ENCODE results near the gene UQCC2. TPM values are rescaled to one million over a fixed set of nuclear protein-coding genes. Genes with fewer than 3 reads are reported as not detected.
A peak's percentile ranks its signal among the peaks of the same experiment; 100 is the strongest.

UQCC2 gene
- total RNA-seq, 4 donors from 2014 or later = 21.1 to 74.7 (median 32.7) TPM

GRCh38 chr6:33744001-33744848 lies 32.7 kb upstream of the UQCC2 start:
- intact Hi-C loops (cut with DNase I) = no loop called here
- no peak for TF ChIP-seq POLR2A (IDR thresholded peaks at IDR 0.05)
- TF ChIP-seq, protein P1, sequence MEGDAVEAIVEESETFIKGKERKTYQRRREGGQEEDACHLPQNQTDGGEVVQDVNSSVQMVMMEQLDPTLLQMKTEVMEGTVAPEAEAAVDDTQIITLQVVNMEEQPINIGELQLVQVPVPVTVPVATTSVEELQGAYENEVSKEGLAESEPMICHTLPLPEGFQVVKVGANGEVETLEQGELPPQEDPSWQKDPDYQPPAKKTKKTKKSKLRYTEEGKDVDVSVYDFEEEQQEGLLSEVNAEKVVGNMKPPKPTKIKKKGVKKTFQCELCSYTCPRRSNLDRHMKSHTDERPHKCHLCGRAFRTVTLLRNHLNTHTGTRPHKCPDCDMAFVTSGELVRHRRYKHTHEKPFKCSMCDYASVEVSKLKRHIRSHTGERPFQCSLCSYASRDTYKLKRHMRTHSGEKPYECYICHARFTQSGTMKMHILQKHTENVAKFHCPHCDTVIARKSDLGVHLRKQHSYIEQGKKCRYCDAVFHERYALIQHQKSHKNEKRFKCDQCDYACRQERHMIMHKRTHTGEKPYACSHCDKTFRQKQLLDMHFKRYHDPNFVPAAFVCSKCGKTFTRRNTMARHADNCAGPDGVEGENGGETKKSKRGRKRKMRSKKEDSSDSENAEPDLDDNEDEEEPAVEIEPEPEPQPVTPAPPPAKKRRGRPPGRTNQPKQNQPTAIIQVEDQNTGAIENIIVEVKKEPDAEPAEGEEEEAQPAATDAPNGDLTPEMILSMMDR (IDR thresholded peaks at IDR 0.05) = peak; percentile 79 to 98 (median 91)
- H3K27ac ChIP-seq = peak overlapping the region; percentile 83 to 87 (median 84)
- DNase-seq = peak; percentile 76 to 80
- peaks cover 37 to 41% of the 10 kb centered on the region in 2 donors for H3K4me1 ChIP-seq
- no peak overlapping the region for H3K4me3 ChIP-seq (replicated peaks in 1 of 3)
- H3K27me3 ChIP-seq = no peaks in the 10 kb centered on the region
- no peaks in the 10 kb centered on the region for H3K9me3 ChIP-seq
- WGBS, 2 donors = 34 to 35% methylated on average over 9 to 11 of the region's 11 CpGs
- no peaks in the 10 kb centered on the region for H3K36me3 ChIP-seq

- 48 to 51% methylated on average over 7 of the region's 7 CpGs for WGBS, 2 donors
- Histone ChIP-seq H3K9me3 (no peaks in the 10 kb centered on the region), H3K4me3 (replicated peaks in 1 of 3) (no peak overlapping the region), H3K27me3 (no peaks in the 10 kb centered on the region), H3K4me1 (peaks cover 33 to 34% of the 10 kb centered on the region in 2 donors), H3K27ac (no peak overlapping the region), H3K36me3 (no peaks in the 10 kb centered on the region)
- intact Hi-C loops (cut with DNase I) = no loop called here
- TF ChIP-seq, protein P1 (IDR thresholded peaks at IDR 0.05) = no peak
- no peak for TF ChIP-seq POLR2A (IDR thresholded peaks at IDR 0.05)
- DNase-seq = peak; percentile 36 to 44
Observed at GRCh38 chr6:33742837-33743236, 31.3 kb upstream of the UQCC2 start.

DNA sequence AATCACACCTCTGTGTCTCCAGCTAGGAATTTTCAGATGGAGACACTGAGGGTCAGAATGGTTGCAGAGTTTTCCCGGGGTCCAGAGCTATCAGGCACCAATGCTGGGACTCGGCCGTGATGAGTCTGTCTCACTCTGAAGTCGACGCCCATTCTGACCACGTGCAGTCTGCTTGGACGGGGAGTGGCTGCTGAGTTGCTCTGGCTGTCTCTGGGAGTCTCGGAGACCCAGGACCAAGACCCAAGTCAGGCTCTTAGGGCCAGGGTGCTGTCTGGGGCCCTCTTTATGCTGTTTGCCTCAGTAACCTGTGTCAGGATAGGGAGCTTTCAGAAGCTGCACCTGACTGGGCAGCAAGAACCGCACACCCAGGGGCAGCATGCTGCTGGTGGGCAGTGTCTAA lies 30.6 kb upstream of the UQCC2 start:
- H3K4me3 ChIP-seq (replicated peaks in 1 of 3) = no peak overlapping the region
- H3K9me3 ChIP-seq = no peaks in the 10 kb centered on the region
- intact Hi-C loops (cut with DNase I) = no loop called here
- DNase-seq = no peak
- no peak overlapping the region for H3K27ac ChIP-seq
- H3K36me3 ChIP-seq = peaks cover 0 to 4% of the 10 kb centered on the region in 2 donors
- 77% methylated on average over 7 to 8 of the region's 9 CpGs for WGBS, 2 donors
- peaks cover 26 to 27% of the 10 kb centered on the region in 2 donors for H3K4me1 ChIP-seq
- H3K27me3 ChIP-seq = no peaks in the 10 kb centered on the region
- TF ChIP-seq POLR2A (IDR thresholded peaks at IDR 0.05) = no peak
- TF ChIP-seq, protein P1 (IDR thresholded peaks at IDR 0.05) = no peak

GRCh38 chr6:33740794-33741193 lies 29.3 kb upstream of the UQCC2 start:
- Histone ChIP-seq H3K27me3 (no peaks in the 10 kb centered on the region), H3K27ac (no peak overlapping the region), H3K4me3 (replicated peaks in 1 of 3) (no peak overlapping the region), H3K4me1 (peaks cover 20 to 24% of the 10 kb centered on the region in 2 donors), H3K36me3 (peaks cover 0 to 4% of the 10 kb centered on the region in 2 donors), H3K9me3 (no peaks in the 10 kb centered on the region)
- intact Hi-C loops (cut with DNase I) = no loop called here
- 90 to 92% methylated on average over 5 of the region's 5 CpGs for WGBS, 2 donors
- no peak for TF ChIP-seq POLR2A (IDR thresholded peaks at IDR 0.05)
- TF ChIP-seq, protein P1 (IDR thresholded peaks at IDR 0.05) = no peak
- no peak for DNase-seq

DNA sequence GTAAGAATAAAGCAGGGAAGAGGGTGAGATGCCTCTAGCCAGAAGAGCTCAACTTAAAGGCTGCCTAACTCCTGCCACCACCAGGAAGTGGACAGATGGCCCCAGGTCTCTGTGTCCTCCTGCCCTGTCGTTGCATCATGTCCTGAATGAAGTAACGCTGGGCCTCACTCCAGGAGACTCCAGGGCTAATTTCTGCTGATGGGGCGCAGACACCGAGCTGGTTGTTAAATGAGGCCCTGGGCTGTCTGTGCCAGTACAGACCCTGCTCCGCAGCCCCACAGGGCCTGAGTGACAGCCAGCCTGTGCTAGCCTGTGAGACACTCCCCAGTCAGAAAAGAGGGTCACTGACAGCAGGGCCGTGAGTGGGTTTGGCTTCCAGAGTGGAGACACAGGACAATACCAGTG lies 28.7 kb upstream of the UQCC2 start:
- 76 to 84% methylated on average over 6 of the region's 6 CpGs for WGBS, 2 donors
- TF ChIP-seq, protein P1 (IDR thresholded peaks at IDR 0.05) = no peak
- no peak for TF ChIP-seq POLR2A (IDR thresholded peaks at IDR 0.05)
- Histone ChIP-seq H3K27ac (no peak overlapping the region), H3K36me3 (peaks cover 1 to 4% of the 10 kb centered on the region in 2 donors), H3K4me1 (peaks cover 18% of the 10 kb centered on the region in 2 donors), H3K27me3 (no peaks in the 10 kb centered on the region), H3K9me3 (no peaks in the 10 kb centered on the region), H3K4me3 (replicated peaks in 1 of 3) (no peak overlapping the region)
- intact Hi-C loops (cut with DNase I) = no loop called here
- DNase-seq = no peak
